HEK293 (cell line): ENCODE measurements around the gene YTHDC2.

ENCODE experiments used
- CTCF ChIA-PET: fragments of 350-600 bp; formaldehyde crosslinking; extraction: SDS; loops from one replicate; lab custom pipeline; 2021; ENCODE audit warnings: antibody characterized with exemption; lab: Yijun Ruan, JAX
- POLR2A ChIA-PET: fragments of 300-600 bp; formaldehyde crosslinking; extraction: SDS; loops from one replicate; lab custom pipeline; 2020; ENCODE audit warnings: antibody characterized with exemption, inconsistent platforms; lab: Yijun Ruan, JAX
- H3K27ac ChIP-seq: fragments of 200-500 bp; sonication (Bioruptor generic); 2 replicates; pipeline ENCODE4 v1.5.1; 2014; ENCODE audit warnings: low read depth, low read length, control low read depth, inconsistent platforms; ENCODE audit errors: extremely low read depth
- H3K36me3 ChIP-seq, 2 experiments: fragments of 200-500 bp in 1 of 2; sonication (Bioruptor generic) in 1 of 2; 1 replicate in 1 of 2; 2 replicates in 1 of 2; pipeline ENCODE4 v1.5.1; 2014 to 2017; ENCODE audit warnings: inconsistent platforms in 2 of 2, low read length in 2 of 2; ENCODE audit not compliant: control insufficient read depth in 2 of 2, insufficient read depth in 1 of 2
- H3K4me1 ChIP-seq: fragments of 200-500 bp; sonication (Bioruptor generic); 2 replicates; pipeline ENCODE4 v1.5.1; 2014; ENCODE audit warnings: mild to moderate bottlenecking, low read length, inconsistent platforms; ENCODE audit not compliant: control insufficient read depth, insufficient read depth
- H3K4me3 ChIP-seq: 2 replicates; pipeline ENCODE4 v1.5.1; 2011; ENCODE audit warnings: low read depth, mild to moderate bottlenecking, control low read depth, low read length, moderate library complexity
- H3K9me3 ChIP-seq: fragments of 200-500 bp; sonication (Bioruptor generic); 2 replicates; pipeline ENCODE4 v1.5.1; 2014; ENCODE audit warnings: low read depth, low read length, inconsistent platforms; ENCODE audit not compliant: control insufficient read depth, insufficient read depth
- EGR2 ChIP-seq: fragments of 450-650 bp; formaldehyde crosslinking; IDR thresholded peaks from 2 replicates; pipeline ENCODE4 v1.5.1; 2016; ENCODE audit warnings: low read depth, missing biosample characterization, missing genetic modification characterization
- FEZF1 ChIP-seq: fragments of 450-650 bp; formaldehyde crosslinking; IDR thresholded peaks from 2 replicates; pipeline ENCODE4 v1.5.1; 2016; ENCODE audit warnings: missing biosample characterization, missing genetic modification characterization
- INSM2 ChIP-seq: fragments of 450-650 bp; formaldehyde crosslinking; IDR thresholded peaks from 2 replicates; pipeline ENCODE4 v1.5.1; 2016; ENCODE audit warnings: missing biosample characterization, missing genetic modification characterization
- KLF10 ChIP-seq: fragments of 450-650 bp; IDR thresholded peaks from 2 replicates; pipeline ENCODE4 v1.5.1; 2018; ENCODE audit warnings: missing biosample characterization, mild to moderate bottlenecking, missing genetic modification characterization
- ZBTB6 ChIP-seq: fragments of 450-650 bp; formaldehyde crosslinking; IDR thresholded peaks from 2 replicates; pipeline ENCODE4 v1.5.1; 2017; ENCODE audit warnings: missing biosample characterization, missing genetic modification characterization
- ZFP69B ChIP-seq: fragments of 450-650 bp; formaldehyde crosslinking; IDR thresholded peaks from 2 replicates; pipeline ENCODE4 v1.5.1; 2016; ENCODE audit warnings: missing biosample characterization, missing genetic modification characterization
- ZNF184 ChIP-seq: fragments of 450-650 bp; IDR thresholded peaks from 2 replicates; pipeline ENCODE4 v1.5.1; 2018; ENCODE audit warnings: missing biosample characterization, mild to moderate bottlenecking, missing genetic modification characterization
- ZNF26 ChIP-seq: fragments of 450-650 bp; formaldehyde crosslinking; IDR thresholded peaks from 2 replicates; pipeline ENCODE4 v1.5.1; 2016; ENCODE audit warnings: missing biosample characterization, missing genetic modification characterization
- ZNF335 ChIP-seq: fragments of 450-650 bp; formaldehyde crosslinking; conservative IDR thresholded peaks from 2 replicates; pipeline ENCODE4 v1.5.1; 2016; ENCODE audit warnings: missing biosample characterization, missing genetic modification characterization
- ZNF610 ChIP-seq: fragments of 450-650 bp; formaldehyde crosslinking; IDR thresholded peaks from 2 replicates; pipeline ENCODE4 v1.5.1; 2016; ENCODE audit warnings: missing biosample characterization, missing genetic modification characterization, borderline replicate concordance
- ZNF645 ChIP-seq: fragments of 450-650 bp; formaldehyde crosslinking; IDR thresholded peaks from 2 replicates; pipeline ENCODE4; 2016; ENCODE audit warnings: missing biosample characterization, missing genetic modification characterization
- ZNF792 ChIP-seq: fragments of 450-650 bp; formaldehyde crosslinking; IDR thresholded peaks from 2 replicates; pipeline ENCODE4 v1.5.1; 2016; ENCODE audit warnings: missing biosample characterization, missing genetic modification characterization
- ZSCAN4 ChIP-seq: fragments of 450-650 bp; formaldehyde crosslinking; IDR thresholded peaks from 2 replicates; pipeline ENCODE4 v1.5.1; 2017; ENCODE audit warnings: missing biosample characterization, missing genetic modification characterization

YTHDC2 gene

GRCh38 chr5:113548396-113548795, 34.9 kb downstream of the YTHDC2 start:
- Histone ChIP-seq H3K4me3 (no peak overlapping the region), H3K36me3 (peaks cover 40 to 67% of the 10 kb centered on the region in 2 experiments), H3K27ac (no peak overlapping the region), H3K9me3 (no peaks in the 10 kb centered on the region), H3K4me1 (no peaks in the 10 kb centered on the region)
- TF ChIP-seq ZSCAN4 (tag by site-specific recombination) (no peak), ZBTB6 (tag by site-specific recombination) (no peak)
- POLR2A ChIA-PET = no interaction called here
- CTCF ChIA-PET = interaction anchor here (0.7 kb wide), 3 partner anchors 48 to 60 kb away, joined by 3 to 6 read pairs (median 3); no protein-coding TSS in a partner anchor

- TF ChIP-seq EGR2 (tag by site-specific recombination) (no peak), ZNF26 (no peak), ZNF645 (tag by site-specific recombination) (no peak), ZNF610 (tag by site-specific recombination) (no peak), ZNF335 (no peak), INSM2 (tag by site-specific recombination) (no peak), ZNF792 (tag by site-specific recombination) (no peak), FEZF1 (no peak), ZFP69B (no peak)
- ChIA-PET CTCF (interaction anchor here (0.6 kb wide), 1 partner anchor 590 kb away, joined by 5 read pairs; no protein-coding TSS in a partner anchor), POLR2A (no interaction called here)
- no peaks in the 10 kb centered on the region for H3K4me1 ChIP-seq
- H3K27ac ChIP-seq = no peak overlapping the region
- peaks cover 65 to 66% of the 10 kb centered on the region in 2 experiments for H3K36me3 ChIP-seq
- H3K9me3 ChIP-seq = no peaks in the 10 kb centered on the region
- H3K4me3 ChIP-seq = no peak overlapping the region
These were observed 38.6 kb downstream of the YTHDC2 start for GRCh38 chr5:113552137-113552536.

- Histone ChIP-seq H3K27ac (no peak overlapping the region), H3K4me3 (no peak overlapping the region), H3K4me1 (no peaks in the 10 kb centered on the region), H3K36me3 (peaks cover 66 to 67% of the 10 kb centered on the region in 2 experiments), H3K9me3 (no peaks in the 10 kb centered on the region)
- peak; percentile 96 for TF ChIP-seq ZNF184 (tag by site-specific recombination)
- no peak for TF ChIP-seq KLF10 (tag by site-specific recombination)
- ChIA-PET CTCF (no interaction called here), POLR2A (no interaction called here)
These were observed 39.1 kb downstream of the YTHDC2 start for GRCh38 chr5:113552620-113553019.
